PC-3 (cell line): ENCODE data around the gene SRRM3. TPM values are rescaled to one million over a fixed set of nuclear protein-coding genes. Genes with fewer than 3 reads are reported as not detected.
"Not testable (repeated sequence)": the region's sequence is repeated elsewhere in the genome, so short reads cannot be mapped to it uniquely, and the experiment has no call there.

Source experiments
- ATAC-seq: fragments of 200-7000 bp; cut with Tn5 transposase; 2 replicates; pipeline ENCODE4 v1.9.1; 2020; ENCODE audit warnings: mild to moderate bottlenecking, moderate library complexity
- BruUV-seq: library from RNA; stranded (reverse); fragments of 400-500 nt; replicated peaks from 2 replicates; lab custom pipeline; 2021; lab: Mats Ljungman, UMichigan
- CTCF ChIA-PET: fragments of 300-600 bp; sonication (Branson Sonifier 250); formaldehyde crosslinking; loops from one replicate; lab custom pipeline; 2022; ENCODE audit warnings: antibody characterized with exemption; lab: Charles Lee
- POLR2A ChIA-PET: fragments of 300-600 bp; sonication (Branson Sonifier 250); formaldehyde crosslinking; loops from one replicate; lab custom pipeline; 2022; ENCODE audit warnings: antibody characterized with exemption; ENCODE audit not compliant: unreplicated experiment; lab: Charles Lee
- DNase-seq: peaks from one replicate; pipeline ENCODE4 v3.0.0-alpha.2; 2015
- H2AFZ ChIP-seq: fragments of 300-600 bp; sonication (generic); 2 replicates; pipeline ENCODE4 v1.6.0; 2016; ENCODE audit warnings: antibody characterized with exemption, low read length
- H3F3A ChIP-seq: fragments of 300-600 bp; sonication (generic); one replicate; pipeline ENCODE4 v1.6.0; 2017; ENCODE audit warnings: antibody characterized with exemption, low read length, control low read depth, mild to moderate bottlenecking; ENCODE audit not compliant: unreplicated experiment
- H3K27ac ChIP-seq: fragments of 300-600 bp; sonication (generic); 2 replicates; pipeline ENCODE4 v1.5.1; 2016; ENCODE audit warnings: mild to moderate bottlenecking, low read length
- H3K27me3 ChIP-seq: fragments of 300-600 bp; sonication (generic); 2 replicates; pipeline ENCODE4 v1.6.1; 2016; ENCODE audit warnings: low read length, mixed read lengths
- H3K36me3 ChIP-seq: fragments of 300-600 bp; sonication (generic); 2 replicates; pipeline ENCODE4 v1.6.1; 2016; ENCODE audit warnings: low read depth, mixed run types, low read length, mixed read lengths
- H3K4me1 ChIP-seq: fragments of 300-600 bp; sonication (generic); 2 replicates; pipeline ENCODE4 v1.5.1; 2016; ENCODE audit warnings: low read length; ENCODE audit not compliant: insufficient read depth
- H3K4me2 ChIP-seq: fragments of 300-600 bp; sonication (generic); 2 replicates; pipeline ENCODE4 v1.6.0; 2016; ENCODE audit warnings: low read length
- H3K4me3 ChIP-seq: fragments of 300-600 bp; sonication (generic); 2 replicates; pipeline ENCODE4 v1.5.1; 2016; ENCODE audit warnings: mild to moderate bottlenecking, low read length, mixed read lengths
- H3K79me2 ChIP-seq: fragments of 300-600 bp; sonication (generic); 2 replicates; pipeline ENCODE4 v1.6.1; 2017; ENCODE audit warnings: low read length, mixed read lengths
- H3K9ac ChIP-seq: fragments of 300-600 bp; sonication (generic); 2 replicates; pipeline ENCODE4 v1.6.0; 2016; ENCODE audit warnings: mild to moderate bottlenecking, low read length
- H3K9me2 ChIP-seq: fragments of 300-600 bp; sonication (generic); replicated peaks from 2 replicates; pipeline ENCODE4 v1.6.1; 2016; ENCODE audit warnings: mixed run types, low read length, mixed read lengths
- H3K9me3 ChIP-seq: fragments of 300-600 bp; sonication (generic); 2 replicates; pipeline ENCODE4 v1.6.1; 2016; ENCODE audit warnings: low read length, mixed read lengths
- H4K20me1 ChIP-seq: fragments of 300-600 bp; sonication (generic); 2 replicates; pipeline ENCODE4 v1.6.1; 2016; ENCODE audit warnings: low read length, mixed read lengths
- EZH2 ChIP-seq: fragments of 300-600 bp; sonication (generic); IDR thresholded peaks from one replicate; pipeline ENCODE4 v1.6.1; 2017; ENCODE audit warnings: antibody characterized with exemption, mild to moderate bottlenecking, low read length; ENCODE audit not compliant: unreplicated experiment
- EZH2phosphoT487 ChIP-seq: fragments of 300-600 bp; sonication (generic); IDR thresholded peaks from 2 replicates; pipeline ENCODE4 v1.6.1; 2018; ENCODE audit warnings: mild to moderate bottlenecking, antibody characterized with exemption, low read length, borderline replicate concordance
- intact Hi-C: fragments of 100-400 bp; cut with micrococcal nuclease; formaldehyde crosslinking; loops from 2 replicates; pipeline ENCODE4 v1.9.0; 2023
- total RNA-seq: library from RNA; depleted of rRNA; stranded (reverse); fragments of >200 nt; gene quantifications from 2 replicates; pipeline ENCODE4 v1.2.3, GENCODE V29; 2014
- TF ChIP-seq, protein P1 (sequence below): fragments of 300-600 bp; sonication (generic); conservative IDR thresholded peaks from 2 replicates; pipeline ENCODE4 v1.5.1; 2017; ENCODE audit warnings: antibody characterized with exemption, low read depth, mild to moderate bottlenecking, low read length

Gene SRRM3
- total RNA-seq, 1 experiment from 2014 or later, result 0.66 TPM

DNA sequence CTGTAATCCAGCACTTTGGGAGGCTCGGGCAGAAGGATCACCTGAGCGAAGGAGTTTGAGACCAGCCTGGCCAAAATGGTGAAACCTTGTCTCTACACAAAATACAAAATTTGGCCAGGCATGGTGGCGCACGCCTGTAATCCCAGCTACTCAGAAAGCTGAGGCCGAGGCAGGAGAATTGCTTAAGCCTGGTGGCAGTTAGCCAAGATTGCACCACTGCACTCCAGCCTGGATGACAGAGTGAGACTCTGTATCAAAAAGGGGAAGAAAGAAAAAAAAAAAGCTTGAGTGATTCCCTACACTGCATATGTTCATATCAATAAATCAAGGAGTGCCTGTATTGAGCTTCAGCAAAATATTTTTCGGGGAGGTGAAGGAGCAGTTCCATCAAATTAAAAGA is 45.8 kb upstream of the SRRM3 start:
- no peak for ATAC-seq
- DNase-seq, result no peak
- Histone ChIP-seq H3K4me2 (no peak overlapping the region), H3F3A (no peaks in the 10 kb centered on the region), H3K4me3 (no peak overlapping the region), H3K9ac (no peak overlapping the region), H4K20me1 (no peaks in the 10 kb centered on the region), H3K27ac (no peak overlapping the region), H3K4me1 (no peaks in the 10 kb centered on the region), H3K9me2 (no peaks in the 10 kb centered on the region), H3K27me3 (no peaks in the 10 kb centered on the region), H2AFZ (no peak overlapping the region), H3K9me3 (no peaks in the 10 kb centered on the region), H3K36me3 (no peaks in the 10 kb centered on the region), H3K79me2 (no peaks in the 10 kb centered on the region)
- TF ChIP-seq EZH2 (no peak), EZH2phosphoT487 (no peak)
- TF ChIP-seq, protein P1, sequence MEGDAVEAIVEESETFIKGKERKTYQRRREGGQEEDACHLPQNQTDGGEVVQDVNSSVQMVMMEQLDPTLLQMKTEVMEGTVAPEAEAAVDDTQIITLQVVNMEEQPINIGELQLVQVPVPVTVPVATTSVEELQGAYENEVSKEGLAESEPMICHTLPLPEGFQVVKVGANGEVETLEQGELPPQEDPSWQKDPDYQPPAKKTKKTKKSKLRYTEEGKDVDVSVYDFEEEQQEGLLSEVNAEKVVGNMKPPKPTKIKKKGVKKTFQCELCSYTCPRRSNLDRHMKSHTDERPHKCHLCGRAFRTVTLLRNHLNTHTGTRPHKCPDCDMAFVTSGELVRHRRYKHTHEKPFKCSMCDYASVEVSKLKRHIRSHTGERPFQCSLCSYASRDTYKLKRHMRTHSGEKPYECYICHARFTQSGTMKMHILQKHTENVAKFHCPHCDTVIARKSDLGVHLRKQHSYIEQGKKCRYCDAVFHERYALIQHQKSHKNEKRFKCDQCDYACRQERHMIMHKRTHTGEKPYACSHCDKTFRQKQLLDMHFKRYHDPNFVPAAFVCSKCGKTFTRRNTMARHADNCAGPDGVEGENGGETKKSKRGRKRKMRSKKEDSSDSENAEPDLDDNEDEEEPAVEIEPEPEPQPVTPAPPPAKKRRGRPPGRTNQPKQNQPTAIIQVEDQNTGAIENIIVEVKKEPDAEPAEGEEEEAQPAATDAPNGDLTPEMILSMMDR, result no peak
- ChIA-PET POLR2A (no interaction called here), CTCF (interaction anchor here (0.6 kb wide), 1 partner anchor 13 kb away, joined by 3 read pairs; no protein-coding TSS in a partner anchor)
- intact Hi-C loops, result no loop called here
- no TSS peak for BruUV-seq

DNA sequence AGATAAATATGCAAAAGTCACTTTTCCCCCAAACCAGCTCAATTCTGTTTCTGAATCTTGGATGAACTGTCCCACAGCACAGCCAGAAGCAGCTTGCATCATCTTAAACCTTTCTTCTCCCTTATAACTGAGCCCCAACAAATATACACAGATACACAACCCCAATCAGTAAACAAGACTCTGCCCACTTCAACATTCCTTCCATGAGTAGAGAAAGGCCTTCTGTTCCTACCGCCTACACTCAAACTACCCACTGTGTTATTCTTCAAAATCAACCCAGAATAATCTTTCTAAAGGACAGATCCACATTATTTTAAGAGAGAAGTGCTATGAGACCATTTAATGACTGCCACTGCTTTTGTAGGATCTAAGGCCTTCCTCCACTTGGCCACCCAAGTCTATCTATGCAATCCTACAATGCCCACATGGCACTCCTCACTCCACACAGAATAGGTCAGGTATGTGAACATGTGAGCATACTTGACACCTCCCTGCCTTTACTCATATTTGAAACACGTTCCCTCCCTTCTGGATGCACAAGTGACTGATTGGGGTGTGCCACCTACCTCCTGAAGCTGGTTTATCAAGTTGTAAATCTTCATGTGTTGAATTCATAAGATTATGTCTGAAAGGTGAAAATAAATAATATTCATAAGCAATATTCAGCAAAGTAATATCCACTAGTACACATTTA is 44.6 kb upstream of the SRRM3 start:
- H3K4me2 ChIP-seq, H2AFZ ChIP-seq, H3F3A ChIP-seq, H4K20me1 ChIP-seq, H3K9me3 ChIP-seq, BruUV-seq, CTCF ChIA-PET, intact Hi-C loops, H3K27me3 ChIP-seq, H3K9ac ChIP-seq, H3K4me3 ChIP-seq, ATAC-seq, H3K4me1 ChIP-seq, H3K79me2 ChIP-seq, H3K9me2 ChIP-seq, H3K27ac ChIP-seq, H3K36me3 ChIP-seq, DNase-seq, POLR2A ChIA-PET: not testable (repeated sequence)

DNA sequence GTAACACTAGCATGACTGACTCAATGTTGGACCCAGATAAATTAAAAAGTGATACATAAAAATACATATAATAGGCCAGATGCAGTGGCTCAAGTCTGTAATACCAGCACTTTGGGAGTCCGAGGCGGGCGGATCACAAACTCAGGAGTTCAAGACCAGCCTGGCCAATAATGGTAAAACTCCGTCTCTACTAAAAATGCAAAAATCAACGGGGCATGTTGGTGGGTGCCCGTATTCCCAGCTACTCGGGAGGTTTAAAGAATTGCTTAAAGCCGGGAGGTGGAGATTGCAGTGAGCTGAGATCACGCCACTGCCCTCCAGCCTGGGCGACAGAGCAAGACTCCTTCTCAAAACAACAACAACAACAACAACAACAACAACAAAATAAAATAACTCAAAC is 43.3 kb upstream of the SRRM3 start:
- H3K79me2 ChIP-seq, CTCF ChIA-PET, H3F3A ChIP-seq, ATAC-seq, H3K4me1 ChIP-seq, BruUV-seq, H3K4me3 ChIP-seq, intact Hi-C loops, H3K9ac ChIP-seq, H3K9me3 ChIP-seq, H3K4me2 ChIP-seq, H3K36me3 ChIP-seq, H4K20me1 ChIP-seq, H3K27ac ChIP-seq, H2AFZ ChIP-seq, DNase-seq, H3K27me3 ChIP-seq, POLR2A ChIA-PET, H3K9me2 ChIP-seq: not testable (repeated sequence)

DNA sequence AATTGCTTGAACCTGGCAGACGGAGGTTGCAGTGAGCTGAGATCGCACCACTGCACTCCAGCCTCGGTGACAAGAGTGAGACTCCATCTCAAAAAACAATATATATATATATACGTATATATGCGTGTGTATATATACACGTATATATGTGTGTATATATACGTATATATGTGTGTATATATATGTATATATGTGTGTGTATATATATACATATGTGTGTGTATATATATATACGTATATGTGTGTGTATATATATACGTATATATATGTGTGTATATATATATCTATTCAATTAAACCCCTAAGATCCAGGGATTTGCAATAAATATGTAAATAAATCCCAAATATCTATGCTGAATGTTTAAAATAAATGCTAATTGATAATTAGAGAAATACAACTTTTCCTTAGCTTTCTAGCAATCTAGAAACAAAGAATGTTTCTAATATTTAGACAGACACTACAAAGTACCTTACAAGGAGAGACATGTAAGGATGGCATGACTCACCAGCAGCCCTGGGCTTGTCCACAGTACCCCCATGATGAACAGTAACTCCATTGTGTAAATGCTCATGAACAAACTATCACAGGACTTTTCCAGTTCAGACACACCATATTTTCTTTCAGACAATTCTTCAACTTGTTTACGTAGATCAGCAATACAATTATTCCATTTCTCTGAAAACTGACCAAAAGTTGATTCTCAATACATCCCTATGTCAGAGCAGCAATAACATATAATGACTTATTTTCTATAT is 39.1 kb upstream of the SRRM3 start:
- H2AFZ ChIP-seq, H3K27ac ChIP-seq: not testable (repeated sequence)
- DNase-seq, result peak; percentile 4

DNA sequence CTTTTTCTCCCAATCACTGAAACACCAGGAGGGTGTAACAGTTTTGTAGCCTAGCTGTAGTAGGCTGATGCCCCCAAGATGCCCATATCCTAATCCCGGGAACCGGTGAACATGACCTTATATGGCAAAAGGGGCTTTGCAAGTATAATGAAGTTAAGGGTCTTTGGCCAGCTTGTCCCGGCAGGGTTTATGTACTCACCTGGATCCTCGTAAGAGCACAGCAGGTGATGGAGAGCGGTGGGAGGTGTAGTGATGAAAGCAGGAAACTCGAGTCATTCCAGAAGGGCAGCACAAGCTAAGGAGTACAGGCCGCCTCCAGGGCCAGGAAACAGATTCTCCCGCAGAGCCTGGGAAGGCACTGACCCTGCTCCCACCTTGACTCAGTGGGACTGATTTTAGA is 37.9 kb upstream of the SRRM3 start:
- H3K27ac ChIP-seq, H3K27me3 ChIP-seq, H3K9me3 ChIP-seq, H4K20me1 ChIP-seq, H3K4me3 ChIP-seq, DNase-seq, intact Hi-C loops, H3K4me2 ChIP-seq, H3K9me2 ChIP-seq, POLR2A ChIA-PET, H3K79me2 ChIP-seq, H3K36me3 ChIP-seq, H3F3A ChIP-seq, ATAC-seq, CTCF ChIA-PET, H3K4me1 ChIP-seq, H3K9ac ChIP-seq, BruUV-seq, H2AFZ ChIP-seq: not testable (repeated sequence)

More for the DNA sequence above, 39.1 kb upstream of the SRRM3 start:
- H3K27me3 ChIP-seq, H3K4me2 ChIP-seq, H4K20me1 ChIP-seq, H3K4me1 ChIP-seq, H3K9me3 ChIP-seq, H3F3A ChIP-seq, BruUV-seq, H3K9ac ChIP-seq, H3K4me3 ChIP-seq, intact Hi-C loops, ATAC-seq, H3K36me3 ChIP-seq, CTCF ChIA-PET, POLR2A ChIA-PET, H3K9me2 ChIP-seq, H3K79me2 ChIP-seq: not testable (repeated sequence)
